Osteocyte (in vitro differentiated cells): ENCODE results near the gene EIF4B. TPM values are rescaled to one million over a fixed set of nuclear protein-coding genes. Genes with fewer than 3 reads are reported as not detected.

Experiments
- DNase-seq: peaks from one replicate; pipeline ENCODE4 v3.0.0; 2021; ENCODE audit warnings: mixed read lengths; ENCODE audit not compliant: unreplicated experiment; ENCODE audit errors: extremely low spot score
- H3K27ac Mint-ChIP-seq: one replicate; pipeline ENCODE4 v1.8.0; 2021; ENCODE audit warnings: mild to moderate bottlenecking, mixed read lengths; ENCODE audit not compliant: unreplicated experiment
- H3K27me3 Mint-ChIP-seq: one replicate; pipeline ENCODE4 v1.8.0; 2021; ENCODE audit warnings: mixed read lengths; ENCODE audit not compliant: unreplicated experiment
- H3K36me3 Mint-ChIP-seq: one replicate; pipeline ENCODE4 v1.8.0; 2021; ENCODE audit warnings: mixed read lengths; ENCODE audit not compliant: unreplicated experiment
- H3K4me1 Mint-ChIP-seq: one replicate; pipeline ENCODE4 v1.8.0; 2021; ENCODE audit warnings: mixed read lengths; ENCODE audit not compliant: unreplicated experiment
- H3K4me3 Mint-ChIP-seq: one replicate; pipeline ENCODE4 v1.8.0; 2021; ENCODE audit warnings: mild to moderate bottlenecking, moderate library complexity, mixed read lengths; ENCODE audit not compliant: unreplicated experiment
- H3K9me3 Mint-ChIP-seq: one replicate; pipeline ENCODE4 v1.8.0; 2021; ENCODE audit warnings: mixed read lengths; ENCODE audit not compliant: unreplicated experiment
- CTCF ChIP-seq: fragments of 200-600 bp; sonication (generic); IDR thresholded peaks from 2 replicates; pipeline ENCODE4 v1.5.0; 2021; ENCODE audit warnings: antibody characterized with exemption, mild to moderate bottlenecking, moderate library complexity
- total RNA-seq: library from RNA; stranded (reverse); gene quantifications from 2 replicates; pipeline ENCODE4 v1.2.1, GENCODE V29; 2021

EIF4B gene
- total RNA-seq, 1 donor from 2014 or later: 516 TPM

- no peak for TF ChIP-seq CTCF
- Mint-ChIP-seq H3K9me3 (no peaks in the 10 kb centered on the region), H3K27me3 (no peaks in the 10 kb centered on the region), H3K36me3 (peaks cover 16% of the 10 kb centered on the region), H3K4me3 (peak within 1 kb of the TSS; percentile 88), H3K4me1 (peaks cover 26% of the 10 kb centered on the region), H3K27ac (peak within 1 kb of the TSS; percentile 97)
- DNase-seq: peak; percentile 99
Observed at GRCh38 chr12:53079226-53080117, 73.2 kb downstream of the EIF4B start, which contains the start of gene SPRYD3. Gene SPRYD3, minus strand, starts transcription at chr12:53079390. Its CDS starts 57 bp downstream, at chr12:53079333.

- no peak overlapping the region for H3K4me3 Mint-ChIP-seq
- H3K4me1 Mint-ChIP-seq: peaks cover 32% of the 10 kb centered on the region
- H3K36me3 Mint-ChIP-seq: no peaks in the 10 kb centered on the region
- TF ChIP-seq CTCF: no peak
- DNase-seq: no peak
- H3K27me3 Mint-ChIP-seq: peaks cover 4% of the 10 kb centered on the region
- no peaks in the 10 kb centered on the region for H3K9me3 Mint-ChIP-seq
- no peak overlapping the region for H3K27ac Mint-ChIP-seq
Observed at GRCh38 chr12:53082637-53083175, 76.5 kb downstream of the EIF4B start.

DNA sequence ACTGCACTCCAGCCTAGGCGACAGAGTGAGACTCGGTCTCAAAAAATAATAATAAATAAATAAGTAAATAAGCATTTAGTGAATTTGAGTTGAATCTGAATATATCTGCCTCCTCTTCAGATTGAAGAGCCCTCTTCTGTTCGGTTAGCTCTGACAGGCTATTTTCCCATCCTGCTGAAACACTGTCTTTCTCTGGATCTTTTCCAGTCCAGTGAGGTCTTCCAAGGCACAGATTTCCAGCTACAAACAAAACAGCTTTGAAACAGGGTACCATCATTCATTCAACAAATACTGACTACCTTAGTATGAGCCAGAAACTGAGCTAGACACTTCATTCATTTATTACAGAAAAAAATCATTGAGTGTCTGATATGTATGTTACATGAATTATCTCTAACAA, 80.1 kb downstream of the EIF4B start:
- Mint-ChIP-seq H3K4me3 (no peak overlapping the region), H3K9me3 (no peaks in the 10 kb centered on the region), H3K27ac (no peak overlapping the region), H3K4me1 (peaks cover 14% of the 10 kb centered on the region), H3K27me3 (peaks cover 7% of the 10 kb centered on the region), H3K36me3 (peaks cover 1% of the 10 kb centered on the region)
- DNase-seq: no peak
- no peak for TF ChIP-seq CTCF

DNA sequence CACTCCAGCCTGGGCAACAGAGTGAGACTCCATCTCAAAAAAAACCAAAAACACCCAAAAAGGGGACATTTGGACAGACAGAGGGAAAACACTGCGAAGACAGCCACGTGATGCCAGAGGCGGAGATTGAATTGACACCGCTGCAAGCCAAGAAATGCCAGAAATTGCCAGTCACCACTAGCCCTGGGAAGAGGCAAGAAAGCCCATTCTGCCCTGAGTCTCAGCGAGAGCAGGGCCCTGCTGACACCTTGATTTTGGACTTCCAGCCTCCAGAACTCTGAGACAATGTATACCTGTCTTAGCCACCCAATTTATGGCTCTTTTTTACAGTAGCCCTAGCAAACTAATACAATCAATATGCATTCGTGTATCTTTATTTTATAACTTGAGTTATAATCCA, 83.8 kb downstream of the EIF4B start:
- Mint-ChIP-seq H3K9me3 (no peaks in the 10 kb centered on the region), H3K4me3 (no peak overlapping the region)
- TF ChIP-seq CTCF: no peak

DNA sequence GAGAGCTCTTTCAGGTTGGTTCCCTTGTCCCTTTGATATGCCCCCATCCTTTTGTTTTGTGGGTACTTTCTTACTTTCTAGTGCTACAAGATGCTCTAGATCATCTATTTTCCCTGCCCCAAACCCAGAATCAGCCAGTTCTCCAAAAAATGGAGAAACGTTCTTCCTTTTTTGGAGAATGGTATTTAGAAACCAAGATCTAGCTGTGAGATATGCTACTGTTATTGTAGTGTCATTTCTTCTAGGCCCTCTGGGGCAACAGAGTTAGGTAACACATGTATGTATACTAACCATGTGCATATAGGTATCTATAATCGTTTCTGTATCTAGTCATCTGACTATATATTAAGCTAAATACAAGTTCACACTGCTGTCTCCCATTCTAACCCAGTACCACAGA, 84.3 kb downstream of the EIF4B start:
- H3K36me3 Mint-ChIP-seq: peaks cover 1% of the 10 kb centered on the region
- no peak overlapping the region for H3K4me3 Mint-ChIP-seq
- no peak for TF ChIP-seq CTCF
- H3K4me1 Mint-ChIP-seq: peaks cover 11% of the 10 kb centered on the region
- no peak for DNase-seq
- no peak overlapping the region for H3K27ac Mint-ChIP-seq
- no peaks in the 10 kb centered on the region for H3K9me3 Mint-ChIP-seq
- H3K27me3 Mint-ChIP-seq: peaks cover 7% of the 10 kb centered on the region

More for the DNA sequence above, 83.8 kb downstream of the EIF4B start:
- Mint-ChIP-seq H3K4me1 (peaks cover 15% of the 10 kb centered on the region), H3K27ac (no peak overlapping the region), H3K36me3 (peaks cover 1% of the 10 kb centered on the region), H3K27me3 (peaks cover 7% of the 10 kb centered on the region)
- no peak for DNase-seq
